IMR-90 (cell line): ENCODE results near the gene PEF1. TPM values are rescaled to one million over a fixed set of nuclear protein-coding genes. Genes with fewer than 3 reads are reported as not detected.

ENCODE experiments used
- ATAC-seq: fragments of 200-7000 bp; cut with Tn5 transposase; 2 replicates; pipeline ENCODE4 v1.9.1; 2020; ENCODE audit warnings: low read depth, mild to moderate bottlenecking, moderate library complexity
- BruUV-seq: library from RNA; stranded (reverse); fragments of 400-500 nt; replicated peaks from 2 replicates; lab custom pipeline; 2021; lab: Mats Ljungman, UMichigan
- CTCF ChIA-PET: fragments of 300-600 bp; formaldehyde crosslinking; extraction: SDS; loops from one replicate; lab custom pipeline; 2021; ENCODE audit warnings: antibody characterized with exemption; lab: Yijun Ruan, JAX
- POLR2A ChIA-PET: fragments of 300-600 bp; sonication (Branson Sonifier 250); formaldehyde crosslinking; loops from one replicate; lab custom pipeline; 2022; ENCODE audit warnings: antibody characterized with exemption; ENCODE audit not compliant: unreplicated experiment; lab: Charles Lee
- DNase-seq: peaks from one replicate; pipeline ENCODE4 v3.0.0; 2013
- H2AFZ ChIP-seq: replicated peaks from 2 replicates; pipeline ENCODE3; 2013; ENCODE audit warnings: low read length, mild to moderate bottlenecking; ENCODE audit not compliant: poor library complexity
- H2AK5ac ChIP-seq: 2 replicates; pipeline ENCODE4 v1.6.1; 2013; ENCODE audit warnings: low read depth, low read length, inconsistent platforms
- H2AK9ac ChIP-seq: replicated peaks from 2 replicates; pipeline ENCODE3; 2013; ENCODE audit warnings: mild to moderate bottlenecking, low read depth, low read length, moderate library complexity; ENCODE audit not compliant: poor library complexity
- H2BK120ac ChIP-seq: 2 replicates; pipeline ENCODE4 v1.6.1; 2013; ENCODE audit warnings: low read depth, low read length, inconsistent platforms
- H2BK15ac ChIP-seq: 3 replicates; pipeline ENCODE4 v1.6.1; 2013; ENCODE audit warnings: low read depth, low read length, inconsistent platforms
- H2BK20ac ChIP-seq: 2 replicates; pipeline ENCODE4 v1.6.1; 2013; ENCODE audit warnings: low read depth, mild to moderate bottlenecking, inconsistent platforms, low read length, moderate library complexity
- H2BK5ac ChIP-seq: 2 replicates; pipeline ENCODE4 v1.6.1; 2013; ENCODE audit warnings: mild to moderate bottlenecking, low read depth, low read length, inconsistent platforms; ENCODE audit not compliant: poor library complexity, severe bottlenecking
- H3K14ac ChIP-seq: replicated peaks from 2 replicates; pipeline ENCODE4 v1.6.1; 2013; ENCODE audit warnings: low read depth, low read length, inconsistent platforms
- H3K18ac ChIP-seq: 2 replicates; pipeline ENCODE4 v1.6.1; 2013; ENCODE audit warnings: low read depth, low read length, control low read depth
- H3K23ac ChIP-seq: 2 replicates; pipeline ENCODE4 v1.6.1; 2013; ENCODE audit warnings: low read depth, low read length, inconsistent platforms
- H3K27ac ChIP-seq: 2 replicates; pipeline ENCODE4 v1.5.1; 2013; ENCODE audit warnings: mild to moderate bottlenecking, control low read depth, low read length; ENCODE audit not compliant: insufficient read depth
- H3K27me3 ChIP-seq: 2 replicates; pipeline ENCODE4 v1.6.1; 2013; ENCODE audit warnings: low read length; ENCODE audit not compliant: control insufficient read depth, insufficient read depth
- H3K36me3 ChIP-seq: 2 replicates; pipeline ENCODE4 v1.6.1; 2013; ENCODE audit warnings: low read length, mixed read lengths; ENCODE audit not compliant: control insufficient read depth, insufficient read depth
- H3K4ac ChIP-seq: 2 replicates; pipeline ENCODE4 v1.6.1; 2013; ENCODE audit warnings: low read depth, low read length, inconsistent platforms
- H3K4me1 ChIP-seq: 2 replicates; pipeline ENCODE4 v1.6.1; 2013; ENCODE audit warnings: low read length, mixed read lengths; ENCODE audit not compliant: control insufficient read depth, insufficient read depth
- H3K4me2 ChIP-seq: 2 replicates; pipeline ENCODE4 v1.6.1; 2013; ENCODE audit warnings: low read depth, mild to moderate bottlenecking, control low read depth, low read length, moderate library complexity
- H3K4me3 ChIP-seq: 2 replicates; pipeline ENCODE4 v1.5.1; 2013; ENCODE audit warnings: low read depth, mild to moderate bottlenecking, control low read depth, low read length, moderate library complexity; ENCODE audit not compliant: insufficient read depth
- H3K56ac ChIP-seq: 2 replicates; pipeline ENCODE4 v1.6.1; 2013; ENCODE audit warnings: low read length, inconsistent platforms; ENCODE audit not compliant: insufficient read depth; ENCODE audit errors: extremely low read depth
- H3K79me1 ChIP-seq, 2 experiments: 2 replicates each; pipeline ENCODE4 v1.6.1; 2013; ENCODE audit warnings: low read length in 2 of 2, inconsistent platforms in 1 of 2, low read depth in 1 of 2
- H3K9ac ChIP-seq: 2 replicates; pipeline ENCODE4 v1.6.1; 2013; ENCODE audit warnings: low read depth, low read length, control low read depth
- H3K9me1 ChIP-seq: 2 replicates; pipeline ENCODE4 v1.6.1; 2013; ENCODE audit warnings: low read length, inconsistent platforms; ENCODE audit not compliant: insufficient read depth
- H3K9me3 ChIP-seq: 2 replicates; pipeline ENCODE4 v1.6.1; 2013; ENCODE audit warnings: low read length; ENCODE audit not compliant: control insufficient read depth, insufficient read depth
- H4K20me1 ChIP-seq: 2 replicates; pipeline ENCODE4 v1.6.1; 2013; ENCODE audit warnings: low read length, inconsistent platforms; ENCODE audit not compliant: insufficient read depth
- H4K5ac ChIP-seq: 2 replicates; pipeline ENCODE4 v1.6.1; 2013; ENCODE audit warnings: mild to moderate bottlenecking, low read depth, low read length, control low read depth
- H4K8ac ChIP-seq, 2 experiments: 2 replicates each; pipeline ENCODE4 v1.6.1; 2013; ENCODE audit warnings: low read depth in 2 of 2, low read length in 2 of 2, control low read depth in 1 of 2, inconsistent platforms in 1 of 2
- H4K91ac ChIP-seq: 2 replicates; pipeline ENCODE4 v1.6.1; 2013; ENCODE audit warnings: low read depth, low read length, inconsistent platforms; ENCODE audit not compliant: insufficient read depth
- CHD1 ChIP-seq: IDR thresholded peaks from 2 replicates; pipeline ENCODE4 v1.6.1; 2012; ENCODE audit warnings: low read depth, low read length, improper control_type of control experiment
- CTCF ChIP-seq: conservative IDR thresholded peaks from 2 replicates; pipeline ENCODE4 v1.5.1; 2012; ENCODE audit warnings: mild to moderate bottlenecking, low read depth, low read length, improper control_type of control experiment
- FOS ChIP-seq: fragments of 150-350 bp; IDR thresholded peaks from 2 replicates; pipeline ENCODE4 v1.6.1; 2016; ENCODE audit warnings: low read depth, low read length
- MAFK ChIP-seq: IDR thresholded peaks from 2 replicates; pipeline ENCODE4 v1.6.1; 2012; ENCODE audit warnings: low read depth, low read length, improper control_type of control experiment
- MXI1 ChIP-seq: IDR thresholded peaks from 2 replicates; pipeline ENCODE4 v1.6.1; 2012; ENCODE audit warnings: low read depth, mild to moderate bottlenecking, low read length, moderate library complexity, borderline replicate concordance
- RAD21 ChIP-seq: IDR thresholded peaks from 2 replicates; pipeline ENCODE4 v1.6.1; 2012; ENCODE audit warnings: low read length, improper control_type of control experiment
- RCOR1 ChIP-seq: IDR thresholded peaks from 2 replicates; pipeline ENCODE4 v1.6.1; 2012; ENCODE audit warnings: mild to moderate bottlenecking, low read length, improper control_type of control experiment; ENCODE audit not compliant: insufficient replicate concordance
- RFX5 ChIP-seq: IDR thresholded peaks from 2 replicates; pipeline ENCODE4 v1.8.0; 2012; ENCODE audit warnings: low read depth, mild to moderate bottlenecking, low read length, moderate library complexity
- SMC3 ChIP-seq: fragments of 150-350 bp; IDR thresholded peaks from 2 replicates; pipeline ENCODE4 v1.6.1; 2016; ENCODE audit warnings: low read depth, mild to moderate bottlenecking, antibody characterized with exemption, low read length, moderate library complexity
- USF2 ChIP-seq: fragments of 150-350 bp; IDR thresholded peaks from 2 replicates; pipeline ENCODE4 v1.6.1; 2017; ENCODE audit warnings: mild to moderate bottlenecking, antibody characterized with exemption, low read length, low read depth
- WGBS, 2 experiments: methylation state at CpG; one replicate each; pipeline versions ENCODE4 v1.1.5 to v1.1.7; 2013; ENCODE audit warnings: missing lambda C conversion rate in 2 of 2; ENCODE audit not compliant: insufficient read length in 1 of 2; ENCODE audit errors: extremely low coverage in 2 of 2; 5-methylcytosine and 5-hydroxymethylcytosine counted together
- dilution Hi-C: fragments of 300-500 bp; cut with HindIII; formaldehyde crosslinking; loops from one replicate; pipeline ENCODE4 v1.14.3; 2018; ENCODE audit warnings: low sequenced_read_pairs; ENCODE audit not compliant: unreplicated experiment
- in situ Hi-C: fragments of 300-500 bp; cut with MboI; formaldehyde crosslinking; loops from 3 replicates; pipeline ENCODE4 v1.14.3; 2019; ENCODE audit warnings: low sequenced_read_pairs, inconsistent platforms, mixed read lengths
- intact Hi-C: fragments of 100-400 bp; cut with micrococcal nuclease; formaldehyde crosslinking; loops from 2 replicates; pipeline ENCODE4 v1.10.0; 2022
- polyA plus RNA-seq, 3 experiments: library from polyadenylated mRNA; depleted of rRNA; stranded (reverse); fragments of >200 nt; gene quantifications; 2 replicates each; pipeline ENCODE4 v1.2.3, GENCODE V29; 2012; ENCODE audit warnings: low replicate concordance in 1 of 3
- total RNA-seq: library from RNA; depleted of rRNA; stranded (reverse); fragments of >200 nt; gene quantifications from 2 replicates; pipeline ENCODE4 v1.2.3, GENCODE V29; 2012

PEF1 gene
- total and polyA plus RNA-seq, 2 of the 4 experiments (the other 2 are of a cell fraction): 84.2 to 104 TPM

- no peak overlapping the region for H4K91ac ChIP-seq
- H3K4me1 ChIP-seq: peaks cover 12% of the 10 kb centered on the region
- no TSS peak for BruUV-seq
- peaks cover 0 to 3% of the 10 kb centered on the region in 2 experiments; a peak in 1 of 4 replicates for H3K79me1 ChIP-seq
- peak overlapping the region; percentile 52 for H2AFZ ChIP-seq
- H3K27ac ChIP-seq: no peak overlapping the region
- intact Hi-C loops (no loop called here), in situ Hi-C loops (loop anchor here (10.0 kb wide), 1 partner anchor 75 kb away; no protein-coding TSS in a partner anchor), dilution Hi-C loops (no loop called here)
- H3K14ac ChIP-seq: no peak overlapping the region
- no peaks in the 10 kb centered on the region for H4K20me1 ChIP-seq
- H2AK5ac ChIP-seq: peak overlapping the region; percentile 33; the same call in 1 of the 2 replicates
- H4K8ac ChIP-seq: peak overlapping the region in 1 of 2 experiments; percentile 10; a peak in 1 of 4 replicates
- H3K9me1 ChIP-seq: peaks cover 7% of the 10 kb centered on the region; the same call in 1 of the 2 replicates
- H3K4me2 ChIP-seq: no peak overlapping the region
- 52% methylated on average over 26 of the region's 30 CpGs; no CpG with 5 or more reads in 1 of the 2 experiments for WGBS, 2 experiments
- POLR2A ChIA-PET: no interaction called here
- H3K4ac ChIP-seq: no peak overlapping the region; the same call in 1 of the 2 replicates
- peak overlapping the region; percentile 75 for H2AK9ac ChIP-seq
- no peak overlapping the region for H3K9ac ChIP-seq
- H2BK120ac ChIP-seq: no peak overlapping the region; the same call in 1 of the 2 replicates
- no peak overlapping the region for H3K4me3 ChIP-seq
- H4K5ac ChIP-seq: no peak overlapping the region
- DNase-seq (peak; percentile 20), ATAC-seq (no peak)
- H2BK20ac ChIP-seq: no peak overlapping the region
- no peak overlapping the region for H3K56ac ChIP-seq
- no peak overlapping the region for H3K23ac ChIP-seq
- no peaks in the 10 kb centered on the region for H3K9me3 ChIP-seq
- H3K18ac ChIP-seq: no peak overlapping the region
- H2BK5ac ChIP-seq: no peak overlapping the region
- no peaks in the 10 kb centered on the region for H3K27me3 ChIP-seq
- no peak overlapping the region for H2BK15ac ChIP-seq
- CTCF ChIA-PET: interaction anchor here (0.8 kb wide), 1 partner anchor 119 kb away, joined by 3 read pairs; no protein-coding TSS in a partner anchor
- no peak for TF ChIP-seq FOS
- TF ChIP-seq MXI1: no peak
- TF ChIP-seq RFX5: no peak
- no peak for TF ChIP-seq RCOR1
- TF ChIP-seq MAFK: no peak
- no peak for TF ChIP-seq CTCF
- TF ChIP-seq SMC3: no peak
- TF ChIP-seq RAD21: no peak
- TF ChIP-seq CHD1: no peak
- TF ChIP-seq USF2: no peak
- H3K36me3 ChIP-seq: peaks cover 76% of the 10 kb centered on the region
Observed at GRCh38 chr1:31669786-31670592, 25.3 kb upstream of the PEF1 start.
